CD4-positive, alpha-beta T cell treated with Interleukin-4 for 4 hours (primary cell): ENCODE results near the gene AP1G1.
"Not testable (repeated sequence)": the region's sequence is repeated elsewhere in the genome, so short reads cannot be mapped to it uniquely, and the experiment has no call there.

Experiments
- DNase-seq: peaks from one replicate; pipeline ENCODE4 v3.0.0-alpha.2; 2020

The AP1G1 gene

GRCh38 chr16:71807905-71808592 is 585 bp downstream of the AP1G1 start:
- DNase-seq: peak; percentile 31

- DNase-seq: no peak
Measured at GRCh38 chr16:71803305-71803690, 5.3 kb downstream of the AP1G1 start.

GRCh38 chr16:71796501-71797097 is 12.0 kb downstream of the AP1G1 start:
- no peak for DNase-seq

GRCh38 chr16:71794943-71795342 is 13.7 kb downstream of the AP1G1 start:
- no peak for DNase-seq

- DNase-seq: no peak
Measured at GRCh38 chr16:71794018-71794417, 14.6 kb downstream of the AP1G1 start.

- DNase-seq: no peak
Measured at GRCh38 chr16:71792176-71792575, 16.5 kb downstream of the AP1G1 start.

GRCh38 chr16:71790329-71790728 is 18.3 kb downstream of the AP1G1 start:
- DNase-seq: not testable (repeated sequence)

- no peak for DNase-seq
Measured at GRCh38 chr16:71789136-71789535, 19.5 kb downstream of the AP1G1 start.

- DNase-seq: no peak
Measured at GRCh38 chr16:71788578-71788977, 20.1 kb downstream of the AP1G1 start.

- DNase-seq: not testable (repeated sequence)
Measured at GRCh38 chr16:71785143-71785542, 23.5 kb downstream of the AP1G1 start.

- no peak for DNase-seq
Measured at GRCh38 chr16:71784093-71784492, 24.5 kb downstream of the AP1G1 start.

- DNase-seq: no peak
Measured at GRCh38 chr16:71781741-71782140, 26.9 kb downstream of the AP1G1 start.

- DNase-seq: no peak
Measured at GRCh38 chr16:71780521-71781089, 28.0 kb downstream of the AP1G1 start.

GRCh38 chr16:71778780-71779179 is 29.9 kb downstream of the AP1G1 start:
- no peak for DNase-seq

- no peak for DNase-seq
Measured at GRCh38 chr16:71777329-71777728, 31.3 kb downstream of the AP1G1 start.

- peak; percentile 14 for DNase-seq
Measured at GRCh38 chr16:71775949-71776348, 32.7 kb downstream of the AP1G1 start.

- DNase-seq: no peak
Measured at GRCh38 chr16:71771571-71771970, 37.1 kb downstream of the AP1G1 start.

- no peak for DNase-seq
Measured at GRCh38 chr16:71769222-71769621, 39.4 kb downstream of the AP1G1 start.

- no peak for DNase-seq
Measured at GRCh38 chr16:71767060-71767900, 41.4 kb downstream of the AP1G1 start.

- no peak for DNase-seq
Measured at GRCh38 chr16:71762186-71762585, 46.4 kb downstream of the AP1G1 start.

GRCh38 chr16:71761097-71761496 is 47.5 kb downstream of the AP1G1 start:
- no peak for DNase-seq

- no peak for DNase-seq
Measured at GRCh38 chr16:71758293-71758760, 50.3 kb downstream of the AP1G1 start.

GRCh38 chr16:71754652-71755051 is 54.0 kb downstream of the AP1G1 start:
- DNase-seq: no peak
